Measurements from ENCODE around the gene TP53. TPM values are rescaled to one million over a fixed set of nuclear protein-coding genes. Genes with fewer than 3 reads are reported as not detected.

TP53 gene
- total RNA-seq, 4 donors from 2014 or later: 16.4 to 66.4 (median 35.6) TPM

GRCh38 chr17:7715936-7716886 lies 28.9 kb upstream of the TP53 start:
- WGBS, 2 donors: 30 to 38% methylated on average over 19 to 20 of the region's 20 CpGs
- H3K4me3 ChIP-seq (replicated peaks in 1 of 3): peak overlapping the region in 2 of 3 donors; percentile 7 to 49
- no peak overlapping the region for H3K27ac ChIP-seq
- no peaks in the 10 kb centered on the region for H3K9me3 ChIP-seq
- no peaks in the 10 kb centered on the region for H3K27me3 ChIP-seq
- no peak for DNase-seq
- peaks cover 16% of the 10 kb centered on the region in 2 donors for H3K4me1 ChIP-seq
- no peak for TF ChIP-seq POLR2A (IDR thresholded peaks at IDR 0.05)
- TF ChIP-seq, protein P1, sequence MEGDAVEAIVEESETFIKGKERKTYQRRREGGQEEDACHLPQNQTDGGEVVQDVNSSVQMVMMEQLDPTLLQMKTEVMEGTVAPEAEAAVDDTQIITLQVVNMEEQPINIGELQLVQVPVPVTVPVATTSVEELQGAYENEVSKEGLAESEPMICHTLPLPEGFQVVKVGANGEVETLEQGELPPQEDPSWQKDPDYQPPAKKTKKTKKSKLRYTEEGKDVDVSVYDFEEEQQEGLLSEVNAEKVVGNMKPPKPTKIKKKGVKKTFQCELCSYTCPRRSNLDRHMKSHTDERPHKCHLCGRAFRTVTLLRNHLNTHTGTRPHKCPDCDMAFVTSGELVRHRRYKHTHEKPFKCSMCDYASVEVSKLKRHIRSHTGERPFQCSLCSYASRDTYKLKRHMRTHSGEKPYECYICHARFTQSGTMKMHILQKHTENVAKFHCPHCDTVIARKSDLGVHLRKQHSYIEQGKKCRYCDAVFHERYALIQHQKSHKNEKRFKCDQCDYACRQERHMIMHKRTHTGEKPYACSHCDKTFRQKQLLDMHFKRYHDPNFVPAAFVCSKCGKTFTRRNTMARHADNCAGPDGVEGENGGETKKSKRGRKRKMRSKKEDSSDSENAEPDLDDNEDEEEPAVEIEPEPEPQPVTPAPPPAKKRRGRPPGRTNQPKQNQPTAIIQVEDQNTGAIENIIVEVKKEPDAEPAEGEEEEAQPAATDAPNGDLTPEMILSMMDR (IDR thresholded peaks at IDR 0.05): no peak
- intact Hi-C loops (cut with DNase I): no loop called here
- H3K36me3 ChIP-seq: no peaks in the 10 kb centered on the region

DNA sequence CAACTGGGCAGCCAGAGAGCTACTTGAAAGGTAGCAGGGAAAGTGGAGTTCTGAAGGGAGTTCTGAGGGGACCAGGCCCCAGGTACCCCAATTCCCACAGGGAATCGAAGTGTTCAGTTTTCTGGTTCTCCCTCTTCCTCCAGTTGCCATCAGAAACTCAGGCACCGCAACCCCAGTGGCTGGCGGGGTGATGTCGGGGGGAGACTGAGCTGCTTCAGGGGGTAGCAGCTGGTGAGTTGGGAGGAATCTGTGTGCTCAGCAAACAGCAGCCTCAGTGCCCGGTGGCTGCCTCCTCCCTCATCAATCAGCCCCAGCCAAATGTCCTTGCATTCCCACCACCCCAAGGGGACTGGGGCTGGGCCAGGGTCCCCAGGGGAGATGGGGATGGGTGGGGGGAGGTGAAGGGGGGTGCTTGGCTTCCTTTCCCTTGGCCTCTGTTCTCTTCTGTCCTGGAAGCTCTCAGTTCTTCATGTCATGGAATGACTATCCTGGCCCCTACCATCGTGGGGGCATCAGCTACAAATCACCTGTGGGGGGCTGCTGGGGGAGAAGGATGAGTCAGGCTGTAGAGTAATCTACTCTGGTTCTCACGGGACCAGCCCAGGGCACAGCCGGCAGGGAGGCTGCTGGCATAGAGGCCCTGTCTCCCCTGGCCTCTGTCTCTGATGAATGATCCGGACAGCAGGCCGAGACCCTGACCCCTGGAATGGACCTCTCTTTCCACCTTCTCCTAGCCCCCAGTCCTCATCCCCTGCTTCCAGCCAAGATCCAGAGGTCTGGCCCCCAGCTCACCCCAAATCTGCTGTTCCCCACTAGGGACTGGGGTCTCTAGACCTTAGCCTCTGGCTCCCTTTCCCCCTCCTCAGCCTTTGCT lies 27.7 kb upstream of the TP53 start:
- DNase-seq: no peak
- H3K4me1 ChIP-seq: peaks cover 16% of the 10 kb centered on the region in 2 donors
- H3K9me3 ChIP-seq: no peaks in the 10 kb centered on the region
- H3K4me3 ChIP-seq (replicated peaks in 1 of 3): no peak overlapping the region
- H3K27ac ChIP-seq: no peak overlapping the region
- TF ChIP-seq, protein P1 (IDR thresholded peaks at IDR 0.05): no peak
- TF ChIP-seq POLR2A (IDR thresholded peaks at IDR 0.05): no peak
- intact Hi-C loops (cut with DNase I): no loop called here
- WGBS, 2 donors: 64 to 73% methylated on average over 9 of the region's 10 CpGs
- no peaks in the 10 kb centered on the region for H3K36me3 ChIP-seq
- no peaks in the 10 kb centered on the region for H3K27me3 ChIP-seq

DNA sequence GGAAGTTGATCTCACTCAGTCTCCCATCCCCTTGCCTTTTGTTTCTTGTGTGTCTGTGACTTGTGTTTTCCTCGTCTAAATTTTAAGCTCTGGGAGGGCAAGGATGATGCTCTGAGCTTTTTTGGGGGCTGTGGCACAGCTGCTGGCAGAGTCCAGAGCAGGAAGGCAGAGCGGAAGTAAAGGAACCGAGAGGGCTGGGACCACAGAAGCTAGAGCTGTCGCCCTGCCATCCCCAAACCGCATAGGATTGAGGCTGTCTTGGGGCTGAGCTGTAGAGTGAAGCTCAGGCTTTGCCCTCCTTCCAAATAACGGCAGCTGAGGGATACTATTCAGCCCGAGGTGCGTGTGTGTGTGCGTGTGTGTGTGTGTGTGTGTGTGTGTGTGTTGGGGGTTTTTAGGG lies 26.5 kb upstream of the TP53 start:
- H3K4me1 ChIP-seq: peaks cover 16% of the 10 kb centered on the region in 2 donors
- TF ChIP-seq POLR2A (IDR thresholded peaks at IDR 0.05): no peak
- TF ChIP-seq, protein P1 (IDR thresholded peaks at IDR 0.05): no peak
- no peak for DNase-seq
- no peaks in the 10 kb centered on the region for H3K36me3 ChIP-seq
- no peaks in the 10 kb centered on the region for H3K27me3 ChIP-seq
- no peak overlapping the region for H3K4me3 ChIP-seq (replicated peaks in 1 of 3)
- intact Hi-C loops (cut with DNase I): no loop called here
- H3K27ac ChIP-seq: no peak overlapping the region
- 30 to 37% methylated on average over 9 of the region's 9 CpGs for WGBS, 2 donors
- no peaks in the 10 kb centered on the region for H3K9me3 ChIP-seq

DNA sequence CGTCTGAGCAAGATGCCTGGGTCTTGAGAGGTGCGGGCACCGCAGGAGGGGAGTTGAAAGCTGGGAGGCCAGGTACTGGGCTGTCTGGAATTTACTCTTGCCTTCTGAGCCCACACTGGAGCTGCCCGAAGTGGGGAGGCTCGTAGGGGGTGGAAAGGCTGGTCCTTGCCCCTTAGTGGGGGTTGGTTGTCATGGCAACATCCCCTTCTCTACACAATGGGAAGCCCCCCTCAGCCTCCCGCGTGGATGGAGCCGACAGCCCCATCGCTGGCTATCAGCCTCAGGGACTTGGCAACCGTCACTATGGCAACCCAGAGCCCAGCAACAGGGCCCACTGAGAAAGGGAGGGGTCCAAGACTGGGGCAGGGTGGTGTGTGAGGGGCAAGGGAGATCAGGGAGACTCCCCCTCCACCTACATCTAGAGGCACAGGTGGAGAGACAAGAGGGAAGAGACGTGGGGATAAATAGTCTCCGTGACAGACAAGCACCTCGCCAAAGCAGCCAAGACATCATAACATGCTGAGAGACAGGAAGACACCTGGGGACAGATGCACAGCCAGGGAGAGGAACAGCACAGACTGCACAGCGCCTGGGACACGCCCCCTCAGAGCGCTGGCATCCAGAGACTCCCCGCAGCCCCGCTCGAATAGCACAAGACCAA lies 25.0 kb upstream of the TP53 start:
- no peak for TF ChIP-seq POLR2A (IDR thresholded peaks at IDR 0.05)
- TF ChIP-seq, protein P1 (IDR thresholded peaks at IDR 0.05): no peak
- Histone ChIP-seq H3K27me3 (no peaks in the 10 kb centered on the region), H3K4me3 (replicated peaks in 1 of 3) (no peak overlapping the region), H3K36me3 (no peaks in the 10 kb centered on the region), H3K4me1 (peaks cover 8 to 9% of the 10 kb centered on the region in 2 donors), H3K9me3 (no peaks in the 10 kb centered on the region), H3K27ac (no peak overlapping the region)
- intact Hi-C loops (cut with DNase I): no loop called here
- DNase-seq: no peak
- 5 to 6% methylated on average over 18 to 19 of the region's 19 CpGs for WGBS, 2 donors

All from thyroid gland (tissue), 4 donors.